GM21526 (cell line): ENCODE data around the gene GPLD1.
A peak's percentile ranks its signal among the peaks of the same experiment; 100 is the strongest.
"Not testable (repeated sequence)": the region's sequence is repeated elsewhere in the genome, so short reads cannot be mapped to it uniquely, and the experiment has no call there.

Source experiments
- ATAC-seq: cut with Tn5 transposase; IDR thresholded peaks from one replicate; pipeline ENCODE4 v1.9.1; 2021; ENCODE audit warnings: moderate library complexity; ENCODE audit not compliant: unreplicated experiment, low FRiP score

Gene GPLD1

GRCh38 chr6:24426729-24427446 is 62.5 kb downstream of the GPLD1 start:
- ATAC-seq = no peak

GRCh38 chr6:24425091-24425490 is 64.3 kb downstream of the GPLD1 start:
- ATAC-seq = no peak

DNA sequence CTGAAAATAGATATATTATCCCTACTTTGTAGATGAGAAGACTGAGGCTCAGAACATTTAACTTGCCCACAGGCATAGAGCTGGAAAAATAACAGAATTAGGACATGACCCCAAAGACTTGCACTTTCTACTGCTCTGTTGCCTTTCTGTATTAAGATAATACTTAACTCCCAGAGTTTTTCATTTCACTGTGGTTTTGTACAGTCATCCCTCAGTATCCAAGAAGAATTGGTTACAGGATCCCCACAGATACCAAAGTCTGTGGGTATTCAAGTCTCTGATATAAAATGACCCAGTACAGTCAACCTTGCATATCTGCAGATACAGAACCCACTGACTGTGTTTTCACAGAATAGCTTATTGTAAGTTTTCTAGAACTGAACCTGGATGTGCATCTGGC is 69.9 kb downstream of the GPLD1 start:
- no peak for ATAC-seq

- peak; percentile 71 for ATAC-seq
These were observed 73.6 kb downstream of the GPLD1 start for GRCh38 chr6:24415753-24416152.

- ATAC-seq = not testable (repeated sequence)
These were observed 74.8 kb downstream of the GPLD1 start for GRCh38 chr6:24414531-24414930.

DNA sequence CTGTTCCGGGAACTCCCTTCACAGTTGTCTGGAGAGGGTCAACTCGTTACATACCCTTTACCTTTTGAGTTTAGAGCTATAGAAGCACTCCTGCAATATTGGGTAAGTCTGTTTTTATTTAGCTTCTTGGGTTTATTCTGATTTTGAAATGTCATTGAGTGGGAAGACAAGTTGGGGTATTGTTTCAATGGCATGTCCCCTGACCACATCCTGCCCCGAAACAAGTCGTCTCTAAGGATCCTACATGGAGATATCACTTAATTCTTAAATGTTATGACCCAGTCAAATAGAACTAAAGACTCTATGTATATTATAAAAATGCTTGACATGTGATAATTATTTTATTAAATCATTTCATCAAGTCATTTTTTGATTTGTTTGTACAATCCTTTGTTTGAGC is 77.1 kb downstream of the GPLD1 start:
- ATAC-seq = no peak

DNA sequence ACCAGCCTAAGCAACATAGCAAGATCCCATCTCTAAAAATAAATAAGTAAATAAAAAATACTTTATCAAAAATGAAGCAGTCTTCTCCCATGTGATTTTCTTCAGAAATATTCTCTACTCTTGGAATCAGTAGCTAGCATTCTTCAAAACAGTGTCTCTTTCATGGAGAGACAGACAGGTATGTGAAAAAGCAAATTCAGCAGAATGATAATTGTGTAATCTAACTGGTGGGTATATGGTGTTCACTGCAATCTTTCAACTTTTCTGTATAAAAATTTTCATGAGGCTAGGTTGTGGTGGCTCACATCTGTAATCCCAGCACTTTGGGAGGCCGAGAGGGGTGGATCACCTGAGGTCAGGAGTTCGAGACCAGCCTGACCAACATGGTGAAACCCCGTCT is 78.8 kb downstream of the GPLD1 start:
- ATAC-seq = no peak

- peak; percentile 93 for ATAC-seq
These were observed 80.5 kb downstream of the GPLD1 start for GRCh38 chr6:24408719-24409410.

DNA sequence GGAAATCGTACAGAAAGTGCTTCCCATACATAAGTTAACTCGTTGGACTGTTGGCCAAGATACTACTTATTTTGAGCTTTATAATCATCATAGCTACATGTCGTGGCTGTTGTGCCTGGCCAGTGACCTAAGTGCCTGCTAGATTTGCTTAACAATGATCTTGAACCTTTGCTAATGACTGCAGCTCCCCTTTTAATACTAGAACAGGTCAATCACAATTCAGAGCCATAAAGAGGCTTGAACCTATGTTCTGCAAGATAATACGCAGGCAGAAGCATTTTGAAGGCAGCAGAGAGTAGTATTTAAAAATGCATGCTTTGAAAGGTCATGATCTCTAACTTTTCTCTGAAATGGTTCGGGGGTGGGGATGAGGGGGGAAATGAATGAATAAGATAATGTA is 84.1 kb downstream of the GPLD1 start:
- no peak for ATAC-seq

- no peak for ATAC-seq
These were observed 85.9 kb downstream of the GPLD1 start for GRCh38 chr6:24403501-24403824.

DNA sequence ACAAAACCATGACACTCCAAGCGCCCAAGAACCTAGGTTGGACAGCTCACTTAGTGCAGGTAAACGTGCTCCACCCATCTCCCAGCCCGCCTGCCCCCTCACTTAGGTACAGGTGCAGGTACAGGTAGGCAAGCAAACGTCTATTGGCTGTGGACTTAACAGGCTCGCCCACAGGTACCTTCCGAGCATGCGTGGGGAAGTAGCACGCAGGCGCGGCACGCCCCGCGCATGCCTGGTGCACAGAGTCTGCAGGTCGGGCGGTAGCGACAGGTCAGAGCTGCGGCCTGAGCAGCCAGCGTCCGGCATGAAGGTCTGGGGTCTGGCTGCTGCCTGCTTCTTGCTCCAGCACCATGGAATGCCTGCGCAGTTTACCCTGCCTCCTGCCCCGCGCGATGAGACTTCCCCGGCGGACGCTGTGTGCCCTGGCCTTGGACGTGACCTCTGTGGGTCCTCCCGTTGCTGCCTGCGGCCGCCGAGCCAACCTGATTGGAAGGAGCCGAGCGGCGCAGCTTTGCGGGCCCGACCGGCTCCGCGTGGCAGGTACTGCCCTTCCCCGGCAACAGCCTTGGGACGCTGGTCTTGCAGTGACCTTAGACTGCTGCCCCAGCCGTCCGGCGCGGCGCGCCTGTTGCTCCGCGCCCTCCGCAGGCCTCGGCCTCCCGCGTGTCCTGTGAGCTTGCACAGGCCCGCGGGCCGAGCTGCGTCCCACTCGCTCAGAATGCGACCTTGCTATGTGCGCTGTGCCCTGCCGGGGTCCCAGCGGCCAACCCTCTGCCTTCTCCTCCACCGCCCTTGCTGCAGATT is 86.5 kb downstream of the GPLD1 start, which contains the start of gene MRS2:
TSS of gene MRS2 (plus strand) at position 240 of the 804 bp plus-strand sequence. CDS start at position 351, 111 bp downstream.
- peak; percentile 98 for ATAC-seq

GRCh38 chr6:24401458-24401857 is 87.9 kb downstream of the GPLD1 start:
- ATAC-seq = no peak

GRCh38 chr6:24400045-24401039 is 89.0 kb downstream of the GPLD1 start:
- not testable (repeated sequence) for ATAC-seq

- ATAC-seq = no peak
These were observed 91.7 kb downstream of the GPLD1 start for GRCh38 chr6:24397631-24398030.

DNA sequence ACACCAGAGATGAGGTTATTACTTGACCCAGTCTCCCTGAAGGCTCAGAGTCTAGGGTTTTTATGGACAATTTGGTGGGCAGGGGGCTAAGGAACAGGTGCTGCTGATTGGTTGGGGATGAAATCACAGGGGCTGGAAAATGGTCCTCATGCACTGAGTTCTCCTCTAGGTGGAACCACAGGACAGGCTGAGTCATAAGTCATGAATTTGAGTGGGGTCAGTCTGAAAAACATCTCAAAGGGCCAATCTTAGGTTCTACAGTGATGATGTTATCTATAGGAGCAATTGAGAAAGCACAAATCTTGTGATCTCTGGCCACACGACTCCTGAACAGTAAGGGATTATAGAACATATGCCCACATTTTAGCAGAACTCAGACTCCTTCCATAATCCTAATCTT is 92.6 kb downstream of the GPLD1 start:
- ATAC-seq = no peak

DNA sequence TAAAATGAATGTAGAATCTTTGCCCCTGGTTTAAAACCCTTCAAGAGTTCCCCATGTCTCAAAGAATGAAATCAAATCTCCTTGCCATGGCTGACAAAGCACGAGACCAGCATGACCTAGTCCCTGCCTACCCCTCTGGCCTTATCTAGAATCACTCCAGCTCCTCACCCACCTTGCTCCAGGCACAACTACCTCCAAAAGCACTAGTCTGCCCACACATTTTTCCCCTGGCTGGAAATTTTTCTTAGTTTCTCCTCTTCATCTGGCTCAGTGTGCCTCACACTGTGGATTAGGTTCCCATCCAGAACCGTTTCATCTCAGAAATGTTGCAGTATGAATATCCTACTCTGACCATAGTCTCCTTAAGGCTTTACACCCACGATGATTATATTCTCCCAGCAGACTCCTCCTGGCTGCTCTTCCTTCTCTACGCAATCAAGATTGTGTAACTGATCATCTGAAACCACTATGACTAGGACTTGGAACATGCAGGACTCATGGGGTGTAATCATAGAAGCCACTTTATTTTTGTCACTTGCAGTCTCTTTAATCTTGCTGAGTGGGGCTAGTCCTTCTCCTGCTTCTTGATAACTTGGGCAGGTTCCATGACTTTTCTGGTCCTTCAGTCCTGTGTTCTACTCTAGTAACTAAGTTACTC is 94.5 kb downstream of the GPLD1 start:
- ATAC-seq = no peak

DNA sequence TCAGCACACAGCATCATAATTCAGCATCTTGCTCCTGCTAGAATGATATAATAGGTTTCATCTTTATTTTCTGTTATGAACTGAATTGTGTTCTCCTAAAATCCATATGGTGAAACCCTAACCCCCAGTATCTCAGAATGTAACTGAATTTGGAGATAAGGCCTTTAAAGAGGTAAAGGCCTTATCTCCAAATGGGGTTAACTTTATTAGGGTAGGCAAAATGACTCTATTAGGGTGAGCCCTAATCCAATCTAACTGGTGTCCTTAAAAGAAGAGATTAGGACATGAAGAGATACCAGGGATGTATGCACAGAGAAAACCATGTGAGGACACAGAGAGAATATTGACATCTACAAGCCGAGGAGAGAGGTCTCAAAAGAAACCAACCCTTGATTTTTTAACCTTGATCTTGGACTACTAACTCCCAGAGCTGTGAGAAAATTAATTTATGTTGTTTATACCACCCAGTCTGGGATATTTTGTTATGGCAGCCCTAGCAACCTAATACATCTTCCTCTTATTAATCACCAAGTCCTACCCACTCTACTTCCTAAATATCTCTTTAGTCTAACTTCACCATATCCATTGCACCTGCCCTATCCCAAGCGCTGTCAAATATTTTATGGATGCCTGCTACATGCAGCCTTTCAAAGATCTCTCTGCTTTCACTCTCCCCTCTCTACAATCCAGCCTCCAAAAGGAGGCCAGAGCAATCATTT is 95.2 kb downstream of the GPLD1 start:
- no peak for ATAC-seq

DNA sequence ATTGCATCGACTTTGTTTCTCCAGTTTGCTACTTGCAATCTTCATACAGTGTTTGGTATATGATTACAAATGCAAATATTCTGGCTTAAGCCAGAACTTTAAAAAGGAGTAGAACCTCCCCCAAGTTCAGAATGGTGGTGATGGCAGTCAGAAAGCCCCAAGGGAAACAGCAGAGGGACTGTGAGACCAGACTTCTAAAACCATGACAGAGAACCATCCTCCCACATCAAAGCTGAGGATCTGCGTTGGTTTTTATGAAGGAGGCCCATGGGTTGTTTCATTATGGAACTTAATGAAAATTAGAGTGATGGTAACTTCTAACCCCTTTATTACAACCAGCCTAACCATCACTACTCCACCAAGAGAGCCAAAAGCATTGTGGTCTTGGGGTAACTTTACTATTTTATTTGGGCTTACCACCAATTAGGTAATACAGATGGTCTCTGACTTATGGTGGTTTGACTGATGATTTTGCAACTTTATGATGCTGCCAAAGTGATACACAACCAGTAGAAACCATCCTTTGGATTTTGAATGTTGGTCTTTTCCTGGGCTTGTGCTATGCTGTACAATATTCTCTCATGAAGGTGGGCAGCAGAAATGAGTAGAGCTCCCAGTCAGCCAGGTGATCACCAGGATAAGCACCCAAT is 97.5 kb downstream of the GPLD1 start:
- peak; percentile 91 for ATAC-seq

DNA sequence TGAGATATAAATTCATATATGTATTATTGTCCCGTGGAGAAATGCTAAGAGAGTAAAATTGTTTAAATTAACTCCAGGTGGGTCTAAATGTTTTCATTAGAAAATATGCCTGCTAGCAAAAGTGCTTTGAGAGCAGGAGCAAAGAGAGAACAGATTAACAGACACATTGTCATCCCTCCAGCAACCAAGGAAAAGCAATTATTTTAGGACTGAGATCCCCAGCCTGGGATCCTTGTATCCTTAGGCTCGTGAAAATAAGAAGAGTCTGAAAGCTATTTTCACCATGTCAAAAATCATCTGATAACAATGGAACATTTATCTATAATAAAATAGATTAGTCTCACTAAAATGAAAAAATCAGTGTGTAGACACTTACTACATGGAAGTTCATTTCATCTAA is 98.2 kb downstream of the GPLD1 start:
- ATAC-seq = no peak
